HUES6 (cell line): ENCODE data around the gene RIPOR2.

Source experiments
- H3K27ac ChIP-seq: 2 replicates; pipeline ENCODE4 v1.7.0; 2013; ENCODE audit warnings: low read depth, mild to moderate bottlenecking, low read length, inconsistent platforms
- H3K27me3 ChIP-seq: 2 replicates; pipeline ENCODE4 v1.6.1; 2013; ENCODE audit warnings: low read length; ENCODE audit not compliant: control insufficient read depth, insufficient read depth
- H3K36me3 ChIP-seq: 2 replicates; pipeline ENCODE4 v1.6.1; 2013; ENCODE audit warnings: low read length; ENCODE audit not compliant: control insufficient read depth, insufficient read depth
- H3K4me1 ChIP-seq: 2 replicates; pipeline ENCODE4 v1.6.1; 2013; ENCODE audit warnings: low read length; ENCODE audit not compliant: control insufficient read depth, insufficient read depth
- H3K4me3 ChIP-seq: 2 replicates; pipeline ENCODE4 v1.5.1; 2013; ENCODE audit warnings: low read depth, low read length
- H3K9ac ChIP-seq: one replicate; pipeline ENCODE4 v1.6.1; 2013; ENCODE audit warnings: mild to moderate bottlenecking, low read length
- H3K9me3 ChIP-seq: 2 replicates; pipeline ENCODE4 v1.6.1; 2013; ENCODE audit warnings: low read depth, low read length; ENCODE audit not compliant: control insufficient read depth, insufficient read depth

Gene RIPOR2

DNA sequence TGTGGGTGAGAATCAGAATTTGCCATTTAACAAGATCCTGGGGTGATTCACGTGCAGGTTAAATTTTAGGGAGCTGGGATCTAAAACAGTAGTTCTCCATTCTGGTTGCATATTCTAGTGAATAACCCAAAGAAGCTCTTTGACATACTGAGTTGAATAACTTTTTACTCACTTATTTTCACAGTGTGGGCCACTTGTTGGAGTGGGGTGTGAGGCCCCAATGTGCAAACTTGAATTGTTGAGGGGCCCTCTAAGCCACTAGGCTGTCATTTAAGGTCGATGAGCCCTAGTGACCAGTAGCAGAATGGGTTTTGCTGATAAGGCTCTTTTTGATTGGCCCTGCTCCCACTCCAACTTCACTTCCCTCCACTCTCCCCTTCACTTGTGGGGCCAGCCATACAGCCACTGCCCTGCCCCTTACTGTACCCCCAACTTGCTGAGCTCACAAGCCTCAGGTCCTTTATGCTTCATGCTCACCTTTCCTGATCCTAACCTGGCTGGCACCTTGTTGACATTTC, 33.6 kb upstream of the RIPOR2 start:
- Histone ChIP-seq H3K9ac (no peak overlapping the region), H3K4me3 (no peak overlapping the region), H3K27me3 (no peaks in the 10 kb centered on the region), H3K36me3 (no peaks in the 10 kb centered on the region), H3K27ac (no peak overlapping the region), H3K9me3 (no peaks in the 10 kb centered on the region), H3K4me1 (peaks cover 10% of the 10 kb centered on the region)

DNA sequence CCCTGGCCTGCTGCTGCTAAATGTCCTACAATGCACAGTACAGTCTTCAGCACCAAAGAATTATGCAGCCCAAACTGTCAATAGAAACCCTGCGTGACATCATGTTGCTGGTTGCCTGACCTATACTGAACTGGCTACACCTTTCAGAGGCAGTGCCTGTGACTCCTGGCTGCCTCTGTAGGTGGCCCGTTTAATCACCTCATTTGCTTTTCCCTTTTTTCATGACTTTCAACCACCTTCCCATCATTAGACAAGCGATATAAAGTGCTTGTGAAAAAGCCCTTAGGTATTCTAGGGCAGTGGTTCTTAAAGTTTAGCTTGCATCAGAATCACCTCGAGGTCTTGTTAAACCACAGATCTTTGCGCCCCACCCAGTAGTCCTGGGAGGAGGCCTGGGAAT, 33.0 kb upstream of the RIPOR2 start:
- Histone ChIP-seq H3K36me3 (no peaks in the 10 kb centered on the region), H3K9ac (no peak overlapping the region), H3K27me3 (no peaks in the 10 kb centered on the region), H3K4me1 (peaks cover 10% of the 10 kb centered on the region), H3K9me3 (no peaks in the 10 kb centered on the region), H3K4me3 (no peak overlapping the region), H3K27ac (no peak overlapping the region)

DNA sequence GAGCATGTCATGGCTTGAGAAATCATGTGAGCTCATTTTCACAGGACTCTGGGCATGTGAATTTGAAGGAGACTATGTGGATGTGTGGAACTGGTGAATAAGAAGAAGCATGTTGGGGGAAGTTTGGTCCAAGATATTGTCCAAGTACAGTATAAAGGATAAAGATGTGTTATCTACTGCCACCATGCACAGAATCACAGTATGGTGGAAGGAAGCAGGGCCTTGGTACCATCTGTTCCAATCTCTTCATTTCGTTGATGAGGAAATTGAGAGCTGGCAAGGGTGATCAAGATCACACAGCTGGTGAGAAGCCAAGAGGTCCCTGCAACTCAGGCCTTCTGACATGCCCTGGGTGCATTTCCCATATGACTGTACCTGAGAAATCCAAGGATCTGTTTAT, 31.5 kb upstream of the RIPOR2 start:
- Histone ChIP-seq H3K27me3 (no peaks in the 10 kb centered on the region), H3K9ac (no peak overlapping the region), H3K9me3 (no peaks in the 10 kb centered on the region), H3K4me3 (no peak overlapping the region), H3K4me1 (peaks cover 10% of the 10 kb centered on the region), H3K27ac (no peak overlapping the region), H3K36me3 (no peaks in the 10 kb centered on the region)

DNA sequence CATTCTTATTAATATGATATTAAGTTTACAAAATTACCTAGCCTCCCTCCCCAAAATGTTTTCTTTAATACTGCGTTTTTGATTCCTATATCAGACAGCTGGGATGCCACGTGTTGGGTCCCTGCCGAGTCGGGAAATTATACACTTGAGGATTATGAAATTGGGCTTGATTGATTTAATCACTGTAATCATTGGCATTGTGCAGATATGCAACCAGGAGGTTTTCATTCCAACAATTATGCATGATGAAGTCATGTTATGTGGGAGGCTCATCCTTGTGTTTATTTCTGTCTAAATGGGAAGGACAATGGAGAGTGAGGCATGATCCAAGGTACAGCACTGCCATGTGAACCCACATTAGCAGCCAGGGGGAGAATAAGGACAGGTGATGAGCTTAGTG, 30.6 kb upstream of the RIPOR2 start:
- Histone ChIP-seq H3K27me3 (no peaks in the 10 kb centered on the region), H3K9me3 (no peaks in the 10 kb centered on the region), H3K4me3 (no peak overlapping the region), H3K36me3 (no peaks in the 10 kb centered on the region), H3K27ac (no peak overlapping the region), H3K4me1 (peaks cover 10% of the 10 kb centered on the region), H3K9ac (no peak overlapping the region)

DNA sequence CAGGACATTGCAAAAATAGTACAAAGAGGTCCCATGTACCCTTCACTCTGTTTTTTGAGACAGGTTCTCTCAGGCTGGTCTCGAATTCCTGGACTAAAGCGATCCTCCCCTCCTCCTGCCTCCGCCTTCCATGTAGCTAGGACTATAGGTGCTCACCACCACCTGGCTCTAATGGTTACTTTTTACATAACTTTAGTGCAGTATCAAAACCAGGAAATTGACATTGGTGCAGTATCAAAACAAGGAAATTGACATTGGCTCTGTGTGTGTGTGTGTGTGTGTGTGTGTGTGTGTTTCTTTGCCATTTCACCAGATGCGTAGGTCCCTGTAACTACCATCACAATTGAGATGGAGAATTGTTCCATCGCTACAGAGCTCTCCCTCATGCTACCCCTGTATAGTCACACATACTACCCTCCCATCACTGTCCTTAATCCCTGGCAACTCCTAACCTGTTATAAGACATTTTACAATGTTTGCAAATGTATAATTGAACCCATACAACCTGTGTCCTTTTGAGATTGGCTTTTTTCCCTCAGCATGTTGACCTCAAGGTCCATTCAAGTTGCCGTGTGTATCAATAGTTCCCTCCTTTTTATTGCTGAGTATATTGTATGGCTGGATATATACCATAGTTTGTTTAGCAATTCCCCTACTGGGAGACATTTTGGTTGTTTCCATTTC, 28.3 kb upstream of the RIPOR2 start:
- Histone ChIP-seq H3K36me3 (no peaks in the 10 kb centered on the region), H3K4me3 (no peak overlapping the region), H3K27ac (no peak overlapping the region), H3K4me1 (peaks cover 9% of the 10 kb centered on the region), H3K9me3 (no peaks in the 10 kb centered on the region), H3K9ac (no peak overlapping the region), H3K27me3 (no peaks in the 10 kb centered on the region)

DNA sequence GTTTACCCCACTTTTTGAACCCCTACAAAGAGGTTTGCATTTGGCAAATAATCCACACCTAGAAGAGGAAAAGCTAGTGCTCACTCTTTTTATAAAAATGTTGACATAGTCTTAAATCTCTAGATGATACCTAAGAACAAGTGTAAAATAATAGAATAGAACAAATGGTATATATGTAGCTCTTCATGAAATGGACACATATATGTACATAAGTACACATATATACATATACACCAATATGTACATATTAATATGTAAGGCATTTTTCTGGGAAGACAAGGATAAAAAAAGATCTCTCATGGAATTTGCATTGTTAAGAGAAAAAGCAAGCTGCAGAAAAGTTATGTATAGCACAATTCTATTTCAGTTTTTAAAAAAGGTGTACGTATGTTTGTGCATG, 27.6 kb upstream of the RIPOR2 start:
- H3K27ac ChIP-seq = no peak overlapping the region
- no peaks in the 10 kb centered on the region for H3K9me3 ChIP-seq
- no peak overlapping the region for H3K4me3 ChIP-seq

DNA sequence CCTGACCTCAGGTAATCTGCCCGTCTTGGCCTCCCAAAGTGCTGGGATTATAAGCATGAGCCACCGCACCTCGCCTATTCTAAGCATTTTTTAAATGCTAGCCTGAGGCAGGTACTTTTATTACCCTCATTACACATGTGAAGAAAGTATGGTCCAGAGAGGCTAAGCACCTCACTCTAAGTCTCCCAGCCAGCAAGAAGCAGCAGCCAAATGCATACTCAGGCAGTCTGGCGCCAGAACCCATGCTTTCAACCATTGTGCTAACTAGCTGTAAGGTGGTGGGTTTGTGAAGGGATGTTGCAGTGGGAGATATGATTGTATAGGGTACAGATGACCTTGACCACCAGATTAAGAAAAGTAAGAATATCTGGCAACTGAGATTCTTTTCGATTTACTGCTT, 26.1 kb upstream of the RIPOR2 start:
- H3K4me1 ChIP-seq = no peaks in the 10 kb centered on the region
- no peak overlapping the region for H3K27ac ChIP-seq
- no peaks in the 10 kb centered on the region for H3K36me3 ChIP-seq
- H3K9ac ChIP-seq = no peak overlapping the region
- no peak overlapping the region for H3K4me3 ChIP-seq
- no peaks in the 10 kb centered on the region for H3K9me3 ChIP-seq
- no peaks in the 10 kb centered on the region for H3K27me3 ChIP-seq

More for the DNA sequence above, 27.6 kb upstream of the RIPOR2 start:
- no peaks in the 10 kb centered on the region for H3K27me3 ChIP-seq
- H3K4me1 ChIP-seq = peaks cover 2% of the 10 kb centered on the region; the same call in 1 of the 2 replicates
- no peaks in the 10 kb centered on the region for H3K36me3 ChIP-seq
- no peak overlapping the region for H3K9ac ChIP-seq

DNA sequence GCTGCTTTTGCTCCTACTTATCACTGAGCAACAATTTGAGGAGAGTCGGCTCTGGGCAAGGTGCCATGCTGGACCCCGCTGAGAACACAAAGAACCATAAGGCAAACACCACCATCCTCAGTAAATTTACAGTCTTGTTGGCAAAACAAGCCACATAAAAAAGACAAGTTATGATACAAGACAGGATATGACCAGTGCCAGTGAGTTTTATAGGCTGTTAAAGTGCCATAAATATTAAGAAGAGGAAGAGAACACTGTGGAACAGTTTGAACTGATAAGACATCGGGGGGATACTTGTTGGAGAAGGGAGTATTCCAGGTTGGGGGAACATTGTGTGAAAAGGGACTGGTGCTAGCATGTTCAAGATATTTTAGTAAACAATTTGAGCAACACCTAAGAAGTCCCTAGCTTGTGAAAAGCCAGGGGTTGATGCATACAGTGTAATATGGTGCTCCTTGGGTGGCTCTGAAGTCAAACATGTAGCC, 25.3 kb upstream of the RIPOR2 start:
- no peaks in the 10 kb centered on the region for H3K4me1 ChIP-seq
- no peaks in the 10 kb centered on the region for H3K27me3 ChIP-seq
- H3K27ac ChIP-seq = no peak overlapping the region
- H3K9me3 ChIP-seq = no peaks in the 10 kb centered on the region
- H3K9ac ChIP-seq = no peak overlapping the region
- no peak overlapping the region for H3K4me3 ChIP-seq
- no peaks in the 10 kb centered on the region for H3K36me3 ChIP-seq

DNA sequence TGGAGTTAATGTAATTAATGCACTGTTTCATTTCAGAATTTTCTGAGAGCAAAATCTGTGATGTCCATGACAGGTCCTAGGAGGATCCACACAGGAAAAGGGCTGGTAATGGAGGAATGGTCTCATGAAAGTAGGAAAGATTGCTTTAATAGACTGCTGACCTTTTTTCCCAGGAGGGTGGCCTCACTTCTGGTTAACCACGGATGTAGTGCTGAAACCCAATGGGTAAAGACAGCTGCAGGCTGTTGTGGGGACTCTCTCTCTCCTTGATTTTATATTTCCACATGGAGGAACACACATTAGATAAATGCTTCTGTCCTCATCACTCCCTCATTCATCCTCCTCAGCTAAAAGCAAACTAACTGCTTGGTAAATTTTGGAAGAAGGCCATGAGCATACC, 23.6 kb upstream of the RIPOR2 start:
- Histone ChIP-seq H3K27ac (no peak overlapping the region), H3K27me3 (no peaks in the 10 kb centered on the region), H3K36me3 (no peaks in the 10 kb centered on the region)

DNA sequence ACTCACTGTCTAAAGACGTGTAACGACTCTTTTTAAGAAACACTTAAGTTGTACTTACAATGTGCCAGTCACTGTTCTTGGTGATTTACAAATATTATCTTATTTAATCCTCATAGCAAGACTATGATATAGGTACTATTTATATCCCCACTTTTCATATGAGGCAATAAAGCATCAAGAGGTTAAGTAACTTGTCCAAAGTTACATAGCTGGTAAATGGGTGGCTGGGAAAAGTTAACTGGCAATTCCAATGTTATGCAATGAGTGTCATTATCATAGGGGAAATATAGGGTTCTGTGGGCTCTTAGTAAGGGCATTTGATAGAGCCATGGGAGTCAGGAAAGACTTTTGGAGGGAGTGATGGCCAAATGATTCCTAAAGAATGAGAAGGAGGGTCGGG, 21.4 kb upstream of the RIPOR2 start:
- Histone ChIP-seq H3K4me3 (no peak overlapping the region), H3K4me1 (no peaks in the 10 kb centered on the region), H3K9ac (no peak overlapping the region), H3K9me3 (no peaks in the 10 kb centered on the region), H3K36me3 (no peaks in the 10 kb centered on the region), H3K27ac (no peak overlapping the region), H3K27me3 (no peaks in the 10 kb centered on the region)

More for the DNA sequence above, 23.6 kb upstream of the RIPOR2 start:
- H3K9me3 ChIP-seq = no peaks in the 10 kb centered on the region
- no peaks in the 10 kb centered on the region for H3K4me1 ChIP-seq
- no peak overlapping the region for H3K9ac ChIP-seq
- H3K4me3 ChIP-seq = no peak overlapping the region

DNA sequence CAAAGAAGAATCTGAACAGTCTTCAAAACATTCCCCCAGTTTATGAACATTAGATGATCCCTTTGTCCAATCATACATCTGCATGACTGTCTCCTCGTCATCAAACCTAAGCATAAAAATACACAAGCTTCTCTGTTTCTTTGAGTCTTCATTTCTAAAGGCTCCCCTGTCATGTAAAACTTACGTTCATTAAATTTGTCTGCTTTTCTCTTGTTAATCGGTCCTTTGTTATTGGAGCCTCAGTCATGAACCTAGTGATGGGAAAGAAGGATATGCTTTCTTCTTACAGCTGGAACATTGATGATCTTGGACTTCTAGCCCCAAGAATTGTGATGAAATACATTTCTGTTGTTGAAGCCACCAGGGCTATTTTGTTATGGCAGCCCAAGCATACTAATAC, 18.0 kb upstream of the RIPOR2 start:
- H3K36me3 ChIP-seq = no peaks in the 10 kb centered on the region
- H3K4me1 ChIP-seq = no peaks in the 10 kb centered on the region
- H3K4me3 ChIP-seq = no peak overlapping the region
- no peaks in the 10 kb centered on the region for H3K9me3 ChIP-seq
- H3K27me3 ChIP-seq = no peaks in the 10 kb centered on the region
- H3K27ac ChIP-seq = no peak overlapping the region
- H3K9ac ChIP-seq = no peak overlapping the region
